HG02642 (cell line): ENCODE results near the gene DTNB.
A peak's percentile ranks its signal among the peaks of the same experiment; 100 is the strongest.
"Not testable (repeated sequence)": the region's sequence is repeated elsewhere in the genome, so short reads cannot be mapped to it uniquely, and the experiment has no call there.

ENCODE experiments used
- ATAC-seq: cut with Tn5 transposase; IDR thresholded peaks from one replicate; pipeline ENCODE4 v1.9.1; 2021; ENCODE audit warnings: mild to moderate bottlenecking; ENCODE audit not compliant: unreplicated experiment, poor library complexity

DTNB gene

DNA sequence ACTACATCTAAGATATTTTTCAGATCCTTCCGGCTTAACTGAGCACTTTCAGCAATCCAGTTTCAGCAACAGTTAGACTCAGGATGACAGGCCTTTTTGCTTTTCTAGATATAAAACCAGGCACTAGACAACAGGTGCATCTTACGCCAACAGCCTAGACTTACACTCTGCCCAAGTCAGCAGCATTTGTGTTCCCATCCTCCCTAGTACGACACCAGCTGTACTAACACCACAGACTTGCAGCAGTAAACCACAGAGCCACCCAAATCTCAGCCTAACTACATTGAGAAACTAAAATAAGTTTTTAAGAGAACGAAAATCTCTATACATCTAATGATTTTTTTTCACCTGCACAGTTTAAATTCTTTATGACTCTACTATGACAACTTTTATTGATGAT is 241.8 kb downstream of the DTNB start:
- no peak for ATAC-seq

DNA sequence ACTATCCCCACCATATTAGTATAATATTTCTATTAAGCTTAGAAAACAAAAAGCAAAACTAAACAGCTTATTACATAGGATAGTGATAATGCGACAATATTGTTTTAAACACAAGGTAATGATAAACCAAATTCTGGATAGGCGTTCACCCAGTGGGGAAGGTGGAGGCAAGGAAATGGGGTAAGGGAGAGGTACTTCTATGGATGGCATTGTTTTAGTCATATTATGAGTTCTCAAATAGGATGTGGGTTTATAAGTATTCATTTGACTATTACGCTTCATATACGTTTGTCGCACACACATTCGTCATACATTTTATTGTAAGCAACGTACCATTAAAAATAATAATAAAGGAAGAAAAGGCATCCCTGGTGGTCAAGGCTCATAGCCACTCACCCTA is 242.8 kb downstream of the DTNB start:
- no peak for ATAC-seq

- no peak for ATAC-seq
Observed at GRCh38 chr2:25426326-25426725, 247.1 kb downstream of the DTNB start.

- no peak for ATAC-seq
Observed at GRCh38 chr2:25424426-25425028, 248.8 kb downstream of the DTNB start.

DNA sequence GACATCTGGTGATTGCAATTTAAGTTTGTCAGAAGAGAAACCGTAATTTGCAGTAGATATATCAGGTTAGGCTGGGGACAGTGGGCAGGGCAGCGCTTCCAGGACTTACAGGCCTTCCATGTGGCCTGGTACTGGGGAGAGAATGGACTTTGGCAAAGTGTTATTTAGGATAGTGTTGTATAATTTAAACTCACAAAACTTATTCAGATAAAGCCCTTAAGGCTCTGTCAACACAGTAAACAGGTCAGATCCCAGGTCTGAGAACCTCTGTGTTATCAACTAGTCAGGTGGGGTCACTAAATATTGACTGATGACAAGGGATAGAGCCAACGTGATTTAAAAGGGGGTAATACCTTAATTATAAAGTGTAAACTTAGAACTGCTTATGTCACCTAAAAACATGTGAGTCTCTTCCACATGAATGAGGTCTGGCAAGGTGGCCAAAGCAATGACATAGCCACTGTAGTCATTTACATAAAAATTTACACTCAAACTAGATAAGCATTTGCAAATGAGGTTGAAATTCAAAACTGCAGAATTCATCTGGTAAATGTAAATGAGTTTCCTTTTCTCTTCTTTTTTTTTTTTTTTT is 251.5 kb downstream of the DTNB start:
- ATAC-seq: peak; percentile 23

GRCh38 chr2:25421289-25421688 is 252.1 kb downstream of the DTNB start:
- ATAC-seq: no peak

GRCh38 chr2:25420820-25421237 is 252.5 kb downstream of the DTNB start:
- peak; percentile 53 for ATAC-seq

- ATAC-seq: peak; percentile 66
Observed at GRCh38 chr2:25419678-25420242, 253.6 kb downstream of the DTNB start.

- ATAC-seq: no peak
Observed at GRCh38 chr2:25418944-25419677, 254.3 kb downstream of the DTNB start.

DNA sequence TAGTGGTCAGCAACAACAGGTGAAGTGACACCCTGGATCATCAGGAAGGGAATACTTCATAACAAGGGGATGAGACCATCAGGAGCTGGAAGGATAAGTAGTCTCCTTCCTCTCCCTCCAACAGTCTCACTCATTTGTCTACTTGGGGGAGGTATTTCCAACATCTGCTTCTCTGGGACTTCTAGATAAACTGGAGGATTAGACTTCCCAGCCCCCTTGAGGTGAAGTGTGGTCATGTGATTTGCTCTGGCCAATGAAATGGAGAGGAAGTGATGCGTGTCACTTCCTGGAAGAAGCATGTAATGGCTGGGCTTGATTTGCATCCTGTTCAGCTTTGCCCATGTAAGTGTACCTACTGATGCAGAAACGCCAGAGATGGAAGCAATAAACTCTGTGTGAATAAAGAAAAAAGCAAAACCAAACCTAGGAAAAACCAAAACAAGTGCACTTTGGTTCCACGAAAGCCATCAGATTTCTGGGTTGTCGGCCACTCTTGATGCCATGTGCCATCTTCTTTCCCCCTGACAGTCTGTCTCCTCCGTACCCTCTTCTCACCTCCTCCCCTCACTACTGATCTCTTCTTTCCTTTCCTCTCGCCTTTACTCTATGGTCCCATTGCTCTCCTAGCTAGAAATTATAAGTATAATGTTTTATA is 255.5 kb downstream of the DTNB start:
- ATAC-seq: no peak

DNA sequence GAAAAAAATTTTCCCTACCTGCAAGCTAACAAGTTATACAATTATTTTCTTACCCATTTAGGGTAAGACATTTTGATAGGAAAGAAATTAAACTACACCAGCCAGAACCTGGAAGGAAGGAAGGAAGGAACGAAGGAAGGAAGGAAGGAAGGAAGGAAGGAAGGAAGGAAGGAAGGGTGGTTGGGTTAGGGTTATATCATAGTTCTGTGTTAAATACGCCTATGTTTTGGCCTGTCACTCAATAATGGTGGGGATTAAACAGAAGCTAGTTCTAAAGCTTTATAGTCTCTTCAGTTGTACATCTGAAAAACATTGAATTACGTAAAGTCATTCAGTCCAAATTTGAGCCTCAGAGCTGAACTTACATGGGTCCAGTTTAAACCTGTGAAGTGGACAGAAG is 256.7 kb downstream of the DTNB start:
- ATAC-seq: no peak

DNA sequence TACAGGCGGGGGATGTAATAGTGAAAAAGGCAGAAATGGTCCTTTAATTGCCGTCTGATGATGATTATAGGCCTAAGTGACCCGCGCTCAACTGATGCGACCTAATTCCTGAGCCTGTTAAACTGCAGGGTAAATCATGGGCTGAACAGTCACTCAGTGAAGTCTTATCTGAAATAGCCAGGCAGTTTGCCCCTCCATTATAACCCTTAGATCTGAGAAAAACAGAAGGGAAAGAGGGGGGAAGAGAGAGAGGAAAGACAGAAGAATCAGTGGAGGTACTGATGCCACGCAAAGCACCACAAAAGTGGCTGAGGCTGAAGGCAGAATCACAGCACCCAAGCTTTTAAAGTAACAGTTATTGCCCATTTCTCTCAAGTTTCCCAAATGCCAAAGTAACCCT is 258.6 kb downstream of the DTNB start:
- no peak for ATAC-seq

GRCh38 chr2:25413409-25413808 is 260.0 kb downstream of the DTNB start:
- not testable (repeated sequence) for ATAC-seq

GRCh38 chr2:25411753-25412152 is 261.6 kb downstream of the DTNB start:
- ATAC-seq: no peak

DNA sequence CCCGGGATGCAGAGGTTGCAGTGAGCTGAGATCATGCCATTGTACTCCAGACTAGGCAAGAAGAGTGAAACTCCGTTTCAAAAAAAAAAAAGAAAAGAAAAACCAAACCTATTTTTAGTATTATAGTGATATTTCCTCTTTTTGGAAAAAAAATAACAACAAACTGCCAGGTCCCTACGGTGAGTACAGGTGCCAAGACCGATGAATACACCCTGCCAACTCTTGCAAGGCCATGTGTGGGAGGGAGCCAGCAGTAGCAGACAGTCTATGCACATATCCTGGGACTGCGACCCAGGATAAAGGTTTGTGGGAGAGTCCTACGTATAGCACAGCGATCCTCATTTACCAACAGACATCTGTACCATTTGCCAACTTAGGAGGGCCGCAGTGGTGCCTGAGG is 262.1 kb downstream of the DTNB start:
- ATAC-seq: no peak

DNA sequence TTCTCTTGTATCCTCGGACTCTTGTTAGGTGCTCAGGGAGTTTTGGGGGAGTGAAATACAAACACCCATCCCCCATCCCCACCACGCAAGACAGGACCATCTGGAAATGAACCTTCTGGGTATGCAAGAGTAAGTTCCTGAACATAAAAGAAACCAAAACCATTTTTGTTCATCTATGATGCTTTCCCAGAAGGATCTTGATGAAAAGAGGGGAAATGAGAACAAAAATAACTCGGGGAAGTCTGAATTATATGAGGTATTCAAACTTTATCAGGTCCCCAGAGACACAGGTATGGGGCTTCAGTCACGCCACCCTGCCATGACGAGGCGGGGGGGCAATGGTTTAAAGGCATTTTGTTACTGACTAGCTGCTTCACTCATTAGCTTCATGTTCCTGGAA is 263.0 kb downstream of the DTNB start:
- ATAC-seq: no peak

DNA sequence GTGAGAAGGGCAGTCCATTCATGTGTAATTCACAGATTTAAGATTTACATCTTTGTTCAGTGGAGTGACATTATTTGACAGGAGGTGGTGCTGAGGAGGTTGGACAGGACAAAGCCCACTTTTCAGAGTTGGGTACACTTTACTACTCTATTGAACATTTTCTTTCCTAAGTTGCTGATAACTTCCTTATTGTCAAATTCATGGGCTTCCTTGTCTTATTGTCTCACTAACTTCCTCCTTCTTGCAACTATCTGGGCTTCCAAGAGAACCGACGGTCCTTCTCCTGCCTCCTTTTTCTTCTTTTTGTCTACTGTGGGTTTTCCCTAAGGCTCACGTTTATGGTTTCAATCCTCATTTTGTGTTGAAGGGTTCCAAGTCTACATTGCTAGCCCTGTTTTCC is 263.9 kb downstream of the DTNB start:
- ATAC-seq: no peak

- ATAC-seq: no peak
Observed at GRCh38 chr2:25409044-25409443, 264.3 kb downstream of the DTNB start.

DNA sequence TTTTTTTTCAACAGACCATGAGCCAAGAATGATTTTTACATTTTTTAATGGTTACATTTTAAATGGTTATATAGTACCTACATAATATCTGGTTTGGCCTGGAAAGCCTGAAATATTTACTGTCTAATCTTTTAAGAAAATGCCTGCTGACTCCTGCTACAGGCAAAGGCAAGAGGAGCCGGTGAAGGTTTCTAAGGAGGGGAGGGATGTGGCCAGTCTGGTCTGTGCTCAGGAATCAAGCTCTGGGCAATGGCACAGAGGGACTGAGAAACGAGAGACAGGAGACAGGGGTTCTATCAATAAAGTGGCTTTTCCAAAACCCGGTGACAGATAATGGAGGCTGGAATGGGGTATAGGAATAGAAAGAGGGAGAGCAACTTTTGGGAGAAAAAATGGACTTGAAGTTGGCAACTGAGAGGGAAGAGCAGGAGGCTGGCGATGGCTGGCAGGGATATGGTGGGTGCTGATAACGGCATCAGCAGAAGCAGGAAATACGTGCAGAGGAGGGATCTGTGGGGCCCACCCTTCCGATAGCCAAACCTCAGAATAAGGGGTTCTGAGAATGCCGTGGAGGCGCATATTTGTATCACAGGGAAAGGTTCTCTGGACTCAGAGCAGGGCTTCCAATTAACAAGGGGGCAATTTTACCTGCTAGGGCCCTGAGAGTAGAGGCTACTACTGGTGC is 267.6 kb downstream of the DTNB start:
- no peak for ATAC-seq

GRCh38 chr2:25403120-25403760 is 270.1 kb downstream of the DTNB start:
- ATAC-seq: peak; percentile 60
